Hindlimb muscle (tissue), 1 donor: ENCODE data around the gene SRGAP3. TPM values are rescaled to one million over a fixed set of nuclear protein-coding genes. Genes with fewer than 3 reads are reported as not detected.

Experiments used
- DNase-seq: peaks from one replicate; pipeline ENCODE4 v3.0.0-alpha.2; 2013
- polyA plus RNA-seq: library from polyadenylated mRNA; unstranded; fragments of 120-200 nt; gene quantifications from one replicate; pipeline ENCODE4 v1.2.1, GENCODE V29; 2013; ENCODE audit not compliant: insufficient read length

SRGAP3 gene
- polyA plus RNA-seq, 1 donor: 24.1 TPM

DNA sequence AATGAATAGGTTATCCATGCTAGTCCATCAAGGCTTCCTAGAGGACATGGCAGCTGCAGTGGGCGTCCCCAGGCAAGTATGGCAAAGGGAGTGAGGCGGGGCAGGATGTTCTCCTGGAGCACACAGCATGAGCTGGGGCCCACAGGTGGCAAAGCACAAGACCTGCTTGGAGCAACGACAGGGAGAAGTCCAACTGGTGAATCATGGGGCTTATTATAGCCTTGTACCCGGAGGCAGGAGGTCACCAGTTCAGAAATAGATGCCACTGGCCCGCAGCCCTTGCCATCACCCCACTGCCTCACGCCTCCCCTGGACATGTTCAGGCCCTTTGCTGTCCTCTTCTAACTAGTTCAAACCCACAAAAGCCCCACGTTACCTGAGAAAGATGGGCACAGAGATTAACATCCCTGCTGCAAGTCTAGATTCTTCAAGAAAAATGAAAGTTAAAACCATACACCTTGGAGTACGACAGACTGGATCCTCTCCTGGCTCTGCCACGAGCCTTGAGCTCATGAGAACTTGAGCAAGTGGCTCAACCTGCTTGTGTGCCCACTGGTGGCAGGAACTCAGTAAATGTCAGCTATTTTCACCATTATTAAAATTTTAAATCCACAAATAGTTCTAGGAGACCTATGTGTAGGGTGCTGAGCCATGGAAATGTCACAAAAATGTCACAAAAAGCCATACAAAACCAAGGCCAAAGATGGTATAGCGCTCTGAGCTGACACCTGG is 1.8 kb upstream of the SRGAP3 start:
- DNase-seq: no peak

DNA sequence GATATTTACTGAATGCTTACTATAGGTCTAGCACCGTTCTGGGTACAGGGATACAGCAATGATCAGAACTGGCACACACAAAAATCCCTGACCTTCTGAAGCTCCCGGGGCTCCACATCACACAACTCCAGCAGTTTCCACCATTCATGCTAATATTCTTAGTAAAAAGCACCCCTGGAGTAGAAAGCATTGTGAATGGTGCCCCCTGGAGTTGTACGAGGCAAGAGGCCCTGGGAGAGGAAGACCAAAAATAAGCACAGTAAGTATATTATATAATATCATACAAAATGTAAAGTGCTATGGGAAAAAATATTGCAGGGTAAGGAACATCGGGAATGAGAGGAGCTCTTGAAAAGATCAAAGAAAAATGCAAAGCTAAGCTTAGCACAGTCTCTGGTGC is 790 bp upstream of the SRGAP3 start:
- DNase-seq: no peak

DNA sequence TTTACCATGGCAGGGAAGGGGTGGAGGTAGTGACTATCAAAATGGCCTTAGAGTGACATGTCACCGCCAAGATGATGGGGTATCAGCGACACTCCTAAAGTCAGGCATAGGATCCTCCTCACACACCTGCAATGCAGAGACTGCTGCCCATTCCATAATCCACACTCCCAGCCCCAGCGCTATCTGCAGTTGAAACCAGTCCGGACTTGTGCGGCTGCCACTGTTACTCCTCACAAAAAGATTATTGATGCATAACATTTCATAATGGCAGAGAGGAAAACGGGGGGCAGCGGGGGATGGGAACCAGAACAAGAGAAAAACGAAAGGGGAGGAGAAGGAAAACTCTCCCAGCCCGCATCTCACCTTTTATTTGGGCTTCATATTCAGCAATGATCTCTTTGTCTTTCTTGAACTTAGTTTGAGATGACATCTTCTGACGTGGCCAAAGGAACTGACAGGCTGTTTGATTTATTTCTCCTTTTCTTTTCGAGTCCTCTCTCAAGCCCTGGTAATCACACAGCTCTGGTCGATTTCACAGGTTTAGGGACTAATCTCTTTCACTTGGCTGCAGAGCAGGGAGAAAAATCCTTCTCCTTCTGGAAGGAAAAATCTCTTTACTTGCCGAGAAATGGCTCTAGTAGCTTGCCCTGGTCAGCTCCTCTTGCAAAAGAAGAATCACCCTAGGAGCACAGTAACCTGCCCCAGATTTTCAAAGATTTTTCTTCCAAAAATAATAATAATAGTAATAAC is 749 bp downstream of the SRGAP3 start:
- peak; percentile 21 for DNase-seq

DNA sequence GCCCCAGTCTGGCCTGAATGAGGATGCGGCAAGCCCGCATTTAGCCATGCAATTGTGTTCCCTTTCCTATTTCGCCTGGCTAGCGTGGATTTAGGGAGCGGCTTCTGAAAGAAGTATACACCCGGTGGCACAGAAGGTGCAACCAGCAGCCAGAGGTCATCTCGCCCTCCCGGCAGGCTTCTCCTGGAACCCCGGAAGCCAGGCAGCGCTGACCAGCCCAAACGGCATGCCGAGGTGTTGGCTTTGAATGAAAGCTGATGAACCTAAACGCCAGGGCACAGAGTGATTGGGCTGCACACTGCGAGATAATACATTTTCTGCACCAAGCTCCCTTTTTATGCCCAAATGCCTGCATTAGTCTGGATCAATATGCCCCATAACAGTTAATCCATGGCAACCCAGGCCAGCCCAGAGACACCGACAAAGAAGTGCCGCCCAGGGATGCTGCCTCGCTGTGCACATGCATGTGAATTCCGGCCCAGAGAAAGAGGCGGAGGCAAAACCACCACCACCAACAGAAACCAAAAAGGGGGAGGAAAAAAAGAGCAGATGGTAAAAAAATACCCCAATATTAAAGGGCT is 1.4 kb downstream of the SRGAP3 start:
- DNase-seq: no peak

- DNase-seq: no peak
These were observed 2.0 kb downstream of the SRGAP3 start for GRCh38 chr3:9247361-9247940.

DNA sequence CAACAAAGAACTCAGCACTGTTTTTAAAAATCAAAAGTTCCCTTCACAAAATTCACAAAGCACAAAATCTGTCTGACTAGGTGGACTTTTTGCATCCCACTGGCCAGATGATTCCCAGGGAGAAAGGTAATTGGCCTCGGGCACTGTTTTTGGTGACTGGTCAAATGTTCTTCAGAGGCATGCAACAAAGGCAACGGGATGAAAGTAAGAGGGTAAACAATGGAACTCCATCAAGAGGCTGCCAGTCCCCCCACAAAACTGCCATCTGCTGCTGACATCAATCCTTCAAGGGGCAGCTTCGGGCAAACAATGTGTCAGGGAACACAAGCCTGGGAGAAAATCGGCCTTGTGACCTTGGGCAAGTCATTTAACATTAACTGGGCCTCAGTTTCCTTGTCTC is 3.3 kb downstream of the SRGAP3 start:
- no peak for DNase-seq

DNA sequence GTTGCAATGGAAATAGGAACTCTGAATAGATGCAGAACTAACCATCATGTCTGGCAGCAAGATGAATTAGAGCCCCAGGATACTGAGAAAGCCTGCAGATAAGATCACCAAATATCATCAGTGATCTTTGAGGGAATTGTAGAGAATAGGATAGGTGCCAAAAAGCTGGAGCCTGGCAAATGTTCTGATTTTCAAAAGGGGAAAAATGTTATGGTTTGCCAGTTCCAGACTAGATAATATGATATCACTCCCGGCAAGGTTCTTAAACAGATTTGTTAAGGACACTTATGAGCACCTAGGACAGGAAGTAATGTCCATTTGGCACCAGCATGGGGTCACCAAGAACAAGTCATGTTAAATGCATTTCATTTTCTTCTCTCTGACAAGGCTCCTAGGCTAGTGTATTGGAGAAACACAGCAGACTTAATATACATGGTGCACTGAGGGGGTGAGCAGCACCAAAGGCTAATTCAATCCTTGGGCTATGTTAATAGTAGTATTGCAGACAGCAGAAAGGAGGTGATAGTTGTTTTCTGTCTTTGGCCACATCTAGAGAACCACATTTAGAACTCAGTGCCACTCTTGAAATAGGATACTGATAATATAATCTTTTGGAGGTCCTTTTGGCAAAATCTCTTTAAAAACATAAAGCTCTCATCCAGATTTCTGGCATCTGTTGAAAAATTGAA is 4.8 kb downstream of the SRGAP3 start:
- DNase-seq: no peak

- DNase-seq: no peak
These were observed 7.5 kb downstream of the SRGAP3 start for GRCh38 chr3:9241956-9242355.

- DNase-seq: no peak
These were observed 9.8 kb downstream of the SRGAP3 start for GRCh38 chr3:9239680-9240079.

DNA sequence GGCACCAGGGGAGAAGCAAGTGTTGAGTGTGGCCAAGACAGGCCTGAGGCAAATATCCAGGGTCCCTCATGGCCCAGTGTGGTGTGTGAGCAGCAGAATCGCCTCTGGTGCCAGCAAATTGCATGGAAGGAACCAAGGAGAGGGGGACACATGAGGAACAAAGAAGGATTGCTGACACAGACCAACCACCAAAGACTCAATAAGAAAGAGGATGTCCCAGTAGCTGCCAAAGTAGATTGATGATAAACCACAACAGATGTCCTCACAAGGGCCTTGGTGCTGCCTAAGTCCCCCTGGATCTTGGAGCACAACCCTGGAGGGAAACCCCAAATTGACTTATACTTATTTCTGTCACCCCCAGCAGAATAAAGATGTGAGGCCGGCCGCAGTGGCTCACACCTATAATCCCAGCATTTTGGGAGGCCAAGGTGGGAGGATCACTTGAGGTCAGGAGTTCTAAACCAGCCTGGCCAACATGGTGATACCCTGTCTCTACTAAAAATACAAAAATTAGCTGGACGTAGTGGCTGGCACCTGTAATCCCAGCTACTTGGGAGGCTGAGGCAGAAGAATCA is 10.6 kb downstream of the SRGAP3 start:
- DNase-seq: no peak

GRCh38 chr3:9238276-9238675 is 11.2 kb downstream of the SRGAP3 start:
- DNase-seq: no peak

GRCh38 chr3:9233814-9234600 is 15.4 kb downstream of the SRGAP3 start:
- no peak for DNase-seq

DNA sequence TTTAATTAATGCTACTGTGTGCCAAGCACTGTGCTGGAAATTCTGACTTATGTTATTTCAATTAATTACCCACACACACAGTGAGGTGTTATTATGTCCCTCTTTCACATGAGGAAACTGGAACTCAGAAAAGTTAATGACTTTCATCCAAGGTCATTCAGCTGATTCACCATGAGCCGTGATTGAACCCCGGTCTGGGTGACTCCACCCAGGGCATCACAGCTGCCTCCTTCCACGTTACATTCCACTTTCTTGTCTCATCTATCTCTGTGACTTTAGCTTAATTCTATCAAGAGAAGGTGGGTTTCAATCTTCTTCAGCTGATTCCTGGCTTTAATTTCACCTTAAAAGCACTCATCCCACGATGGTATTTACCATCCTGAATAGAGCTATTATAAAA is 16.3 kb downstream of the SRGAP3 start:
- no peak for DNase-seq

GRCh38 chr3:9231937-9232336 is 17.5 kb downstream of the SRGAP3 start:
- DNase-seq: no peak

DNA sequence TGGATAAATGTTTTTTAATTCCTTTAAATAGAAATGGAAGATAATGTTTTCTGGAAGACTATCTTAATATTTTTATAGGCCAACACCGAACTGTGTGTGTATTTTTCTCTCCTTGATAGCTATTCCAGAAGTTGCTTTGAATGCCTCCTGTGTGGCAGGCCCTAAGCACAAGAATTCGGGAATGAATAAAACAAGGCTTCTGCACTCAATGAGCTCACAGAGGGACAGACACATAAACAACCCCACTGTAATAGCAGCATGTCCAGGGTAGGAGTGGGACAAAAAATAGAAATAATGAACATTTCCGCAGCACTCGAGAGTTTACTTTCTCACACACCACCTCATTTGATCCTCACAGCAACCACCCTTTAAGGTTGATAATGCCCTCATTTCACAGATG is 18.0 kb downstream of the SRGAP3 start:
- DNase-seq: no peak

DNA sequence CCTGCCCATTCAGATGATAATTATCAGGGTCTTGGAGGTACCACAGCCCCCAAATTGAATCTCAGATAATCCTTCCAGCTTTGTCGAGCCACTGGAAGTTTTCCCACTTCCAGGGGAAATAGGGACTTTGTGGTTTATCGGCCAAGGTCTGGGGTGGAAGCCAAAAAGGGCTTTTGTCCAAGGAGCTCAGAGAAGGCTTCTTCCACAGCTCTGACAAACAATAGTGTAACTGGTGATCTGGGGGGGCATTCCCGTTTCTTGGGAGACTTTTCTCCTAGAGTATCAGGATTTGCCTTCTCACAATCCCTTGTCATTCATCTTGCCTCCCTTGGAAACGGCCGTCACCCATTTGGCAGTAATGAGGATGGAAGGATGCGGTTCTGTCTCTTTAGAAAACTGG is 18.4 kb downstream of the SRGAP3 start:
- DNase-seq: no peak

DNA sequence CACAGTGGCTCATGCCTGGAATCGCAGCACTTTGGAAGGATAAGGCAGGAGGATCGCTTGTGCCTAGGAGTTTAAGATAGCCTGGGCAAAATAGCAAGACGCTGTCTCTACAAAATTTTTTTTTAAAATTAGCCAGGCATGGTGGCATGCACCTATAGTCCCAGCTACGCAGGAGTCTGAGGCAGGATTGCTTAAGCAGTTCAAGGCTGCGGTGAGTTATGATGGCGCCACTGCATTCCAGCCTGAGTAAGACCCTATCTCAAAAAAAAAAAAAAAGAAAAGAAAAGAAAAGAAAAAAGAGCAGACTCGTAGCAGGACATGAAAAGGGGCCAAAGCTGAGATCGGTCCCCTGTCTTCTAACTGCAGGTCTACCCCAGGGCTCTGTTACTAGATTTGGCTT is 18.9 kb downstream of the SRGAP3 start:
- DNase-seq: no peak

- DNase-seq: no peak
These were observed 19.6 kb downstream of the SRGAP3 start for GRCh38 chr3:9229879-9230278.

- no peak for DNase-seq
These were observed 20.1 kb downstream of the SRGAP3 start for GRCh38 chr3:9229325-9229724.

- DNase-seq: peak; percentile 69
These were observed 23.1 kb downstream of the SRGAP3 start for GRCh38 chr3:9226326-9226725.

GRCh38 chr3:9225268-9225667 is 24.2 kb downstream of the SRGAP3 start:
- DNase-seq: no peak

DNA sequence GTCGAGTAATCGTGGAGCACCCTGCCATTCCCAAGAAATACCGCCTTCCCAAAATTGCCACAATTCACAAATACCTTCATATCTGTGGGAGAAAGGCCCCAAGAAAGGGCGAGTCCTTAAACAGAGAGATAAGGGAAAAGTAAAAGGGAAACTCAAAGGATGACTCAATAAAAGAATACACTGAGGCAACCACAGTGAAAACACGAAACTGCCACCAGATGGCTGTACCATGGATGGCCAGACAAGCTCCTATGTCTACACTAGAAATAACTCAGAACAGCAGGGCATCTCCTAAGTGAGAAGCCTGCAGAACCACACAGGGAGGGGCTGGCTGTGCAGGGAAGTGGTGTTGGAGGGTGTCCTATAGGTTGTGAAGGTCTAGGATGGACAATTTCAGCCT is 25.0 kb downstream of the SRGAP3 start:
- no peak for DNase-seq
